H1 (cell line): Measurements from ENCODE around the gene TRAK1. TPM values are rescaled to one million over a fixed set of nuclear protein-coding genes. Genes with fewer than 3 reads are reported as not detected.

Source experiments
- CTCF ChIA-PET: fragments of 300-600 bp; sonication (Branson Sonifier 250); formaldehyde crosslinking; loops from one replicate; lab custom pipeline; 2021; ENCODE audit not compliant: partially characterized antibody; lab: Charles Lee
- POLR2A ChIA-PET: fragments of 300-600 bp; sonication (Branson Sonifier 250); formaldehyde crosslinking; loops from one replicate; lab custom pipeline; 2021; ENCODE audit warnings: inconsistent platforms; ENCODE audit not compliant: partially characterized antibody; lab: Charles Lee
- DNase-seq, 2 experiments: peaks; one replicate each; pipeline versions ENCODE4 v3.0.0 to v3.0.0-alpha.2; 2010 to 2022; ENCODE audit warnings: low spot score in 2 of 2, low read depth in 1 of 2, mixed read lengths in 1 of 2
- FAIRE-seq: peaks from 2 replicates; lab custom pipeline; 2011; peaks lifted over from hg19 to GRCh38; lab: Jason Lieb, UNC
- H2AFZ ChIP-seq: 2 replicates; pipeline ENCODE4 v1.8.1; 2012; ENCODE audit warnings: low read length, inconsistent platforms
- H2AK5ac ChIP-seq: 2 replicates; pipeline ENCODE4 v1.6.1; 2013; ENCODE audit warnings: low read depth, low read length
- H2BK120ac ChIP-seq: replicated peaks from 2 replicates; pipeline ENCODE3; 2013; ENCODE audit warnings: low read depth, low read length, inconsistent platforms
- H2BK12ac ChIP-seq: 2 replicates; pipeline ENCODE4 v1.6.1; 2013; ENCODE audit warnings: low read depth, low read length
- H2BK15ac ChIP-seq: 2 replicates; pipeline ENCODE4 v1.6.1; 2013; ENCODE audit warnings: low read length
- H2BK20ac ChIP-seq: 2 replicates; pipeline ENCODE4 v1.6.1; 2013; ENCODE audit warnings: low read length
- H2BK5ac ChIP-seq: 2 replicates; pipeline ENCODE4 v1.6.1; 2013; ENCODE audit warnings: low read depth, low read length
- H3K14ac ChIP-seq: 2 replicates; pipeline ENCODE4 v1.6.1; 2013; ENCODE audit warnings: inconsistent platforms; ENCODE audit not compliant: insufficient read length
- H3K18ac ChIP-seq: 2 replicates; pipeline ENCODE4 v1.6.1; 2013; ENCODE audit warnings: low read length; ENCODE audit errors: extremely low read depth
- H3K23ac ChIP-seq: 2 replicates; pipeline ENCODE4 v1.6.1; 2013; ENCODE audit warnings: inconsistent platforms; ENCODE audit not compliant: insufficient read length
- H3K23me2 ChIP-seq: 2 replicates; pipeline ENCODE4 v1.6.1; 2013; ENCODE audit warnings: low read depth, low read length
- H3K27ac ChIP-seq: 2 replicates; pipeline ENCODE4 v1.6.1; 2011; ENCODE audit warnings: low read depth, low read length, inconsistent platforms
- H3K27me3 ChIP-seq, 4 experiments: replicated peaks in 1 of 4; 1 replicate in 1 of 4; 2 replicates in 3 of 4; pipeline versions ENCODE4 v1.6.1 to v1.8.1; 2011 to 2013; ENCODE audit warnings: low read length in 3 of 4, mild to moderate bottlenecking in 3 of 4, inconsistent platforms in 2 of 4, mixed read lengths in 2 of 4, moderate library complexity in 1 of 4; ENCODE audit not compliant: control insufficient read depth in 3 of 4, insufficient read depth in 3 of 4; ENCODE audit errors: extremely low read depth in 1 of 4
- H3K36me3 ChIP-seq, 4 experiments: 2 replicates each; pipeline versions ENCODE4 v1.6.1 to v1.8.1; 2011 to 2013; ENCODE audit warnings: mild to moderate bottlenecking in 4 of 4, low read length in 3 of 4, moderate library complexity in 2 of 4, control low read depth in 1 of 4, inconsistent platforms in 1 of 4; ENCODE audit not compliant: insufficient read depth in 4 of 4, control insufficient read depth in 2 of 4
- H3K4ac ChIP-seq: replicated peaks from 2 replicates; pipeline ENCODE3; 2013; ENCODE audit warnings: low read length, low read depth, mixed read lengths, inconsistent platforms; ENCODE audit not compliant: insufficient read length
- H3K4me1 ChIP-seq, 4 experiments: replicated peaks in 1 of 4; 1 replicate in 1 of 4; 2 replicates in 3 of 4; pipeline versions ENCODE4 v1.6.1 to v1.8.1; 2011 to 2013; ENCODE audit warnings: low read length in 3 of 4, inconsistent platforms in 2 of 4, mixed read lengths in 1 of 4; ENCODE audit not compliant: insufficient read depth in 4 of 4, control insufficient read depth in 3 of 4
- H3K4me2 ChIP-seq, 2 experiments: 2 replicates each; pipeline versions ENCODE4 v1.6.1 to v1.8.1; 2011 to 2013; ENCODE audit warnings: low read depth in 2 of 2, low read length in 2 of 2, control low read depth in 1 of 2, inconsistent platforms in 1 of 2, mild to moderate bottlenecking in 1 of 2; ENCODE audit not compliant: insufficient read depth in 1 of 2
- H3K4me3 ChIP-seq, 4 experiments: fragments of 200-600, 300-600 bp in 1 of 4; sonication (generic), shearing (Covaris generic), sonication (Bioruptor Twin) in 1 of 4; 2 replicates each; pipeline versions ENCODE4 v1.5.1 to v1.8.1; 2011 to 2016; ENCODE audit warnings: low read length in 4 of 4, low read depth in 3 of 4, control low read depth in 2 of 4, inconsistent platforms in 2 of 4, mild to moderate bottlenecking in 2 of 4, mixed read lengths in 1 of 4, moderate library complexity in 1 of 4; ENCODE audit not compliant: insufficient read depth in 2 of 4; ENCODE audit errors: extremely low read depth in 1 of 4
- H3K56ac ChIP-seq: replicated peaks from 2 replicates; pipeline ENCODE3; 2013; ENCODE audit warnings: low read depth, mild to moderate bottlenecking, mixed read lengths, low read length, inconsistent platforms; ENCODE audit not compliant: insufficient read length
- H3K79me1 ChIP-seq: 2 replicates; pipeline ENCODE4 v1.6.1; 2013; ENCODE audit warnings: low read depth, low read length, control low read depth
- H3K79me2 ChIP-seq, 2 experiments: 2 replicates each; pipeline versions ENCODE4 v1.6.1 to v1.8.1; 2012 to 2013; ENCODE audit warnings: low read length in 2 of 2, mild to moderate bottlenecking in 2 of 2, inconsistent platforms in 1 of 2; ENCODE audit not compliant: insufficient read depth in 2 of 2, control insufficient read depth in 1 of 2
- H3K9ac ChIP-seq, 4 experiments: replicated peaks in 1 of 4; 1 replicate in 1 of 4; 2 replicates in 3 of 4; pipeline versions ENCODE4 v1.6.1 to v1.8.1; 2011 to 2013; ENCODE audit warnings: low read depth in 3 of 4, low read length in 3 of 4, control low read depth in 2 of 4, mild to moderate bottlenecking in 2 of 4, moderate library complexity in 2 of 4, inconsistent platforms in 1 of 4; ENCODE audit errors: extremely low read depth in 1 of 4
- H3K9me3 ChIP-seq, 2 experiments: 2 replicates each; pipeline versions ENCODE4 v1.6.1 to v1.8.1; 2012 to 2013; ENCODE audit warnings: mild to moderate bottlenecking in 2 of 2, moderate library complexity in 2 of 2, control low read depth in 1 of 2, inconsistent platforms in 1 of 2, low read depth in 1 of 2, low read length in 1 of 2, mixed read lengths in 1 of 2; ENCODE audit not compliant: insufficient read depth in 2 of 2
- H4K20me1 ChIP-seq, 2 experiments: replicated peaks in 1 of 2; 2 replicates each; pipeline versions ENCODE3 to v1.8.1; 2011 to 2013; ENCODE audit warnings: inconsistent platforms in 2 of 2, low read length in 2 of 2, mild to moderate bottlenecking in 1 of 2; ENCODE audit not compliant: insufficient read depth in 2 of 2, control insufficient read depth in 1 of 2
- H4K5ac ChIP-seq: 2 replicates; pipeline ENCODE4 v1.6.1; 2013; ENCODE audit warnings: low read length, low read depth, mixed read lengths, inconsistent platforms; ENCODE audit not compliant: insufficient read length
- H4K8ac ChIP-seq: 2 replicates; pipeline ENCODE4 v1.8.0; 2013; ENCODE audit warnings: mild to moderate bottlenecking, moderate library complexity, low read length, inconsistent platforms; ENCODE audit not compliant: insufficient read depth; ENCODE audit errors: extremely low read depth
- H4K91ac ChIP-seq: replicated peaks from 2 replicates; pipeline ENCODE3; 2013; ENCODE audit warnings: low read length, mixed read lengths, inconsistent platforms; ENCODE audit not compliant: insufficient read length
- ASH2L ChIP-seq: fragments of 200-600, 300-600 bp; sonication (generic); IDR thresholded peaks from one replicate; pipeline ENCODE4 v1.7.1; 2017; ENCODE audit warnings: low read length
- BRCA1 ChIP-seq: IDR thresholded peaks from 2 replicates; pipeline ENCODE4 v1.6.1; 2012; ENCODE audit warnings: low read depth, low read length, improper control_type of control experiment
- CTBP2 ChIP-seq: IDR thresholded peaks from 2 replicates; pipeline ENCODE4 v1.7.0; 2011; ENCODE audit warnings: borderline replicate concordance, mild to moderate bottlenecking, moderate library complexity, mixed read lengths, low read length; ENCODE audit not compliant: insufficient read depth, insufficient read length
- JUN ChIP-seq: IDR thresholded peaks from 2 replicates; pipeline ENCODE4 v1.6.1; 2011; ENCODE audit warnings: low read depth, mild to moderate bottlenecking, improper control_type of control experiment, low read length
- MAFK ChIP-seq: IDR thresholded peaks from 2 replicates; pipeline ENCODE4 v1.6.1; 2012; ENCODE audit warnings: low read depth, mild to moderate bottlenecking, improper control_type of control experiment, low read length
- PHF8 ChIP-seq: fragments of 200-600 bp; sonication (generic); conservative IDR thresholded peaks from 2 replicates; pipeline ENCODE4 v1.7.1; 2012; ENCODE audit warnings: low read depth, mild to moderate bottlenecking, inconsistent platforms, low read length, moderate library complexity
- SP2 ChIP-seq: IDR thresholded peaks from 2 replicates; pipeline ENCODE4 v1.6.1; 2012; ENCODE audit warnings: mild to moderate bottlenecking, low read length, inconsistent platforms
- SRF ChIP-seq: IDR thresholded peaks from 2 replicates; pipeline ENCODE4 v1.6.1; 2011; ENCODE audit warnings: mild to moderate bottlenecking, low read depth, low read length, moderate library complexity
- TEAD4 ChIP-seq: IDR thresholded peaks from 2 replicates; pipeline ENCODE4 v1.6.1; 2012; ENCODE audit warnings: low read depth, low read length, inconsistent platforms, mixed read lengths
- WGBS, 2 experiments: shearing (Covaris generic) in 1 of 2; methylation state at CpG; one replicate each; pipeline versions ENCODE4 v1.1.6 to v1.1.7; 2013 to 2015; ENCODE audit warnings: low lambda C conversion rate in 2 of 2, mixed read lengths in 2 of 2, inconsistent platforms in 1 of 2, low coverage in 1 of 2, missing lambda C conversion rate in 1 of 2; ENCODE audit not compliant: insufficient replicate concordance in 2 of 2, insufficient coverage in 1 of 2, insufficient read length in 1 of 2; ENCODE audit errors: extremely low coverage in 1 of 2, missing lambda C conversion rate in 1 of 2; 5-methylcytosine and 5-hydroxymethylcytosine counted together
- polyA plus RNA-seq, 7 experiments: library from polyadenylated mRNA; depleted of rRNA in 3 of 7; stranded (reverse) in 5 of 7; unstranded in 2 of 7; fragments of >200 nt in 5 of 7; fragments of 200-250 nt in 2 of 7; gene quantifications; 1 replicate in 5 of 7; 2 replicates in 1 of 7; 4 replicates in 1 of 7; pipeline versions ENCODE4 v1.2.1 to v1.2.3, GENCODE V29; 2011 to 2013; ENCODE audit warnings: missing spikeins in 2 of 7, mixed read lengths in 2 of 7
- total RNA-seq: library from RNA; stranded (reverse); fragmentation: NEBNext Ultra II Directional; extraction: Animal tissue kit (Norgen Biotek cat#: 25700); gene quantifications from 2 replicates; pipeline ENCODE4 v1.2.1, GENCODE V29; 2021
- TF ChIP-seq, protein P1 (sequence below): IDR thresholded peaks from 2 replicates; pipeline ENCODE4 v1.6.1; 2012; ENCODE audit warnings: inconsistent platforms
- TF ChIP-seq, protein P2 (sequence below), 3 experiments: IDR thresholded peaks; 1 replicate in 2 of 3; 2 replicates in 1 of 3; pipeline versions ENCODE4 v1.5.1 to v1.6.1; 2011; ENCODE audit warnings: low read length in 3 of 3, mild to moderate bottlenecking in 3 of 3, inconsistent platforms in 2 of 3, low read depth in 1 of 3, moderate library complexity in 1 of 3; ENCODE audit not compliant: insufficient read depth in 1 of 3; ENCODE audit errors: control extremely low read depth in 1 of 3

Gene TRAK1
- total and polyA plus RNA-seq, 2 of the 8 experiments (the other 6 are each of a cell fraction or from before 2014, with no cell fraction given): 21.3 to 32.7 TPM

DNA sequence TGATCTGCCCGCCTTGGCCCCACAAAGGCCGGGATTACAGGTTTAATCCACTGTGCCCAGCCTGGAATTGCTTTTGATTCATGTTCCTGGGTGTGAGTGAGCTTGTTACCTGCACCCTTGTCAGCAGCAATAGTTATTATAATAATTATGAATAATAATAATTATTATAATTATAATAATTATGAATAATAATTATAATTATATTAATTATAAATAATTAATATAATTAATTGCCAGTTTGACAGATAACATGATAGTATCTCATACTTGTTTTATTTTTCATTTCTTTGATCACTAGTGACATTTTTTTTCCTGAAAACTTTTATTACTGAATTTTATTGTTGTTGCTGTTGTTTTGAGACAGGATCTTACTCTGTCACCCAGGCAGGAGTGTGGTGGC lies 21.1 kb upstream of the TRAK1 start:
- Histone ChIP-seq H3K9ac (no peak overlapping the region), H2BK5ac (no peak overlapping the region), H4K8ac (no peak overlapping the region), H3K56ac (no peak overlapping the region), H3K79me1 (peaks cover 11% of the 10 kb centered on the region), H3K4me1 (peaks cover 6 to 19% (median 16%) of the 10 kb centered on the region in 4 experiments), H2BK15ac (no peak overlapping the region), H3K23ac (no peak overlapping the region), H2AFZ (no peak overlapping the region), H3K4me2 (no peak overlapping the region), H3K79me2 (peaks cover 0 to 72% of the 10 kb centered on the region in 2 experiments; a peak in 3 of 4 replicates), H3K23me2 (no peaks in the 10 kb centered on the region), H3K18ac (no peak overlapping the region), H4K20me1 (no peaks in the 10 kb centered on the region), H2BK12ac (peak overlapping the region; percentile 35; the same call in 1 of the 2 replicates), H4K5ac (no peak overlapping the region), H3K14ac (no peak overlapping the region), H3K4me3 (no peak overlapping the region), H2AK5ac (no peak overlapping the region; the same call in 1 of the 2 replicates), H3K4ac (no peak overlapping the region), H2BK20ac (no peak overlapping the region), H2BK120ac (no peak overlapping the region), H3K36me3 (no peaks in the 10 kb centered on the region), H4K91ac (no peak overlapping the region), H3K27me3 (no peaks in the 10 kb centered on the region), H3K27ac (no peak overlapping the region), H3K9me3 (no peaks in the 10 kb centered on the region)
- ChIA-PET POLR2A (interaction anchor here (1.1 to 1.4 kb wide), 2 partner anchors 45 to 57 kb away, joined by 3 to 6 read pairs; no protein-coding TSS in a partner anchor), CTCF (interaction anchor here (1.1 to 1.3 kb wide), 4 partner anchors 9 to 58 kb away, joined by 3 to 8 read pairs (median 3); no protein-coding TSS in a partner anchor)
- no peak for DNase-seq
- no peak for FAIRE-seq
- WGBS, 2 experiments: 96% methylated on average over 2 of the region's 2 CpGs; no CpG with 5 or more reads in 1 of the 2 experiments
- TF ChIP-seq MAFK (no peak), SRF (no peak), CTBP2 (no peak), JUN (no peak), ASH2L (no peak), PHF8 (no peak), BRCA1 (no peak), SP2 (no peak), TEAD4 (no peak)
- TF ChIP-seq, protein P1, sequence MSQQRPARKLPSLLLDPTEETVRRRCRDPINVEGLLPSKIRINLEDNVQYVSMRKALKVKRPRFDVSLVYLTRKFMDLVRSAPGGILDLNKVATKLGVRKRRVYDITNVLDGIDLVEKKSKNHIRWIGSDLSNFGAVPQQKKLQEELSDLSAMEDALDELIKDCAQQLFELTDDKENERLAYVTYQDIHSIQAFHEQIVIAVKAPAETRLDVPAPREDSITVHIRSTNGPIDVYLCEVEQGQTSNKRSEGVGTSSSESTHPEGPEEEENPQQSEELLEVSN: no peak
- TF ChIP-seq, protein P2, sequence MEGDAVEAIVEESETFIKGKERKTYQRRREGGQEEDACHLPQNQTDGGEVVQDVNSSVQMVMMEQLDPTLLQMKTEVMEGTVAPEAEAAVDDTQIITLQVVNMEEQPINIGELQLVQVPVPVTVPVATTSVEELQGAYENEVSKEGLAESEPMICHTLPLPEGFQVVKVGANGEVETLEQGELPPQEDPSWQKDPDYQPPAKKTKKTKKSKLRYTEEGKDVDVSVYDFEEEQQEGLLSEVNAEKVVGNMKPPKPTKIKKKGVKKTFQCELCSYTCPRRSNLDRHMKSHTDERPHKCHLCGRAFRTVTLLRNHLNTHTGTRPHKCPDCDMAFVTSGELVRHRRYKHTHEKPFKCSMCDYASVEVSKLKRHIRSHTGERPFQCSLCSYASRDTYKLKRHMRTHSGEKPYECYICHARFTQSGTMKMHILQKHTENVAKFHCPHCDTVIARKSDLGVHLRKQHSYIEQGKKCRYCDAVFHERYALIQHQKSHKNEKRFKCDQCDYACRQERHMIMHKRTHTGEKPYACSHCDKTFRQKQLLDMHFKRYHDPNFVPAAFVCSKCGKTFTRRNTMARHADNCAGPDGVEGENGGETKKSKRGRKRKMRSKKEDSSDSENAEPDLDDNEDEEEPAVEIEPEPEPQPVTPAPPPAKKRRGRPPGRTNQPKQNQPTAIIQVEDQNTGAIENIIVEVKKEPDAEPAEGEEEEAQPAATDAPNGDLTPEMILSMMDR (IDR thresholded peaks at IDR 0.05; ENCODE audit: control extremely low read depth in 1 of 3, insufficient read depth in 1 of 3, low read depth in 1 of 3, low read length in 3 of 3): no peak
